PC-3 (cell line): ENCODE data around the gene IBA57.

ENCODE experiments used
- CTCF ChIP-seq: fragments of 300-600 bp; sonication (generic); conservative IDR thresholded peaks from 2 replicates; pipeline ENCODE4 v1.5.1; 2017; ENCODE audit warnings: antibody characterized with exemption, low read depth, mild to moderate bottlenecking, low read length
- EZH2 ChIP-seq: fragments of 300-600 bp; sonication (generic); IDR thresholded peaks from one replicate; pipeline ENCODE4 v1.6.1; 2017; ENCODE audit warnings: antibody characterized with exemption, mild to moderate bottlenecking, low read length; ENCODE audit not compliant: unreplicated experiment
- EZH2phosphoT487 ChIP-seq: fragments of 300-600 bp; sonication (generic); IDR thresholded peaks from 2 replicates; pipeline ENCODE4 v1.6.1; 2018; ENCODE audit warnings: mild to moderate bottlenecking, antibody characterized with exemption, low read length, borderline replicate concordance

- no peak for TF ChIP-seq CTCF
- no peak for TF ChIP-seq EZH2
- no peak for TF ChIP-seq EZH2phosphoT487
Observed at GRCh38 chr1:228176024-228176395, 10.4 kb downstream of the IBA57 start.
